RWPE2 (cell line): ENCODE data around the gene ANTXR1.

Source experiments
- ATAC-seq: fragments of 200-7000 bp; cut with Tn5 transposase; 3 replicates; pipeline ENCODE4 v1.9.1; 2021; ENCODE audit warnings: low read depth
- DNase-seq: peaks from one replicate; pipeline ENCODE4 v3.0.0-alpha.2; 2020; ENCODE audit warnings: low spot score
- H3K27ac ChIP-seq: fragments of 450-650 bp; 2 replicates; pipeline ENCODE4 v1.5.1; 2017; ENCODE audit warnings: mild to moderate bottlenecking; ENCODE audit not compliant: poor library complexity, severe bottlenecking
- H3K27me3 ChIP-seq: fragments of 250-450 bp; sonication (Bioruptor Pico); 2 replicates; pipeline ENCODE4 v1.5.1; 2021; ENCODE audit warnings: mild to moderate bottlenecking, moderate library complexity; ENCODE audit not compliant: insufficient read depth, poor library complexity, severe bottlenecking
- H3K36me3 ChIP-seq: fragments of 250-450 bp; sonication (Bioruptor Pico); 2 replicates; pipeline ENCODE4 v1.5.1; 2020; ENCODE audit warnings: low read depth, mild to moderate bottlenecking, moderate library complexity
- H3K4me1 ChIP-seq: fragments of 250-450 bp; sonication (Bioruptor Pico); 2 replicates; pipeline ENCODE4 v1.5.1; 2021; ENCODE audit warnings: mild to moderate bottlenecking, moderate library complexity; ENCODE audit not compliant: insufficient read depth, poor library complexity, severe bottlenecking
- H3K4me3 ChIP-seq: fragments of 250-450 bp; sonication (Bioruptor Pico); 2 replicates; pipeline ENCODE4 v1.5.1; 2021; ENCODE audit warnings: mild to moderate bottlenecking, moderate library complexity; ENCODE audit not compliant: severe bottlenecking
- H3K9me3 ChIP-seq: fragments of 250-450 bp; sonication (Bioruptor Pico); 2 replicates; pipeline ENCODE4 v1.5.1; 2021; ENCODE audit warnings: mild to moderate bottlenecking, moderate library complexity; ENCODE audit not compliant: severe bottlenecking
- CTCF ChIP-seq: fragments of 450-650 bp; IDR thresholded peaks from one replicate; pipeline ENCODE4 v1.5.1; 2017; ENCODE audit warnings: mild to moderate bottlenecking, moderate library complexity; ENCODE audit not compliant: poor library complexity, severe bottlenecking

The ANTXR1 gene

GRCh38 chr2:69119104-69119894, 106.3 kb downstream of the ANTXR1 start:
- no peak for DNase-seq
- no peaks in the 10 kb centered on the region; the same call in 1 of the 2 replicates for H3K36me3 ChIP-seq
- no peaks in the 10 kb centered on the region for H3K27me3 ChIP-seq
- no peak overlapping the region for H3K27ac ChIP-seq
- no peak for ATAC-seq
- TF ChIP-seq CTCF, result no peak
- H3K9me3 ChIP-seq, result no peaks in the 10 kb centered on the region
- peaks cover 16% of the 10 kb centered on the region for H3K4me1 ChIP-seq
- no peak overlapping the region for H3K4me3 ChIP-seq

DNA sequence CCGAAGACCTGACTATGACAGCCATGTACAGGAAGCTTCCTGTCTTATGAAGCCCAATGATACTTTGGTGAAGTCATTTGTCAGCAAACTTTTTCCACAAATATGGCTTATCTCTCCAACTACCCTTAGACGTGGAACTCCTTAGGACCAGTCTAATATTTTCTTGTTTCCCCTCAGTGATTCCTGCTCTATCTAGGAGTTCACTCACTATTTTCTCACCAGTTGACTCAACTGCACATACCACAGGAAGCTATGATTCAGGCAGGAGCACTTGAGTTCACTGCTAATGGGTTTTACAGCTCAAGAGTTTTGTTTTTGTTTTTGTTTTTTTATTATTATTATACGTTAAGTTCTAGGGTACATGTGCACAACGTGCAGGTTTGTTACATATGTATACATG, 109.3 kb downstream of the ANTXR1 start:
- H3K4me1 ChIP-seq, result peaks cover 16% of the 10 kb centered on the region
- H3K27me3 ChIP-seq, result no peaks in the 10 kb centered on the region
- no peak for TF ChIP-seq CTCF
- ATAC-seq, result peak; percentile 80; the same call in 2 of the 3 replicates
- no peak overlapping the region for H3K27ac ChIP-seq
- H3K9me3 ChIP-seq, result no peaks in the 10 kb centered on the region
- peaks cover 6% of the 10 kb centered on the region; the same call in 1 of the 2 replicates for H3K36me3 ChIP-seq
- no peak overlapping the region for H3K4me3 ChIP-seq
- no peak for DNase-seq

DNA sequence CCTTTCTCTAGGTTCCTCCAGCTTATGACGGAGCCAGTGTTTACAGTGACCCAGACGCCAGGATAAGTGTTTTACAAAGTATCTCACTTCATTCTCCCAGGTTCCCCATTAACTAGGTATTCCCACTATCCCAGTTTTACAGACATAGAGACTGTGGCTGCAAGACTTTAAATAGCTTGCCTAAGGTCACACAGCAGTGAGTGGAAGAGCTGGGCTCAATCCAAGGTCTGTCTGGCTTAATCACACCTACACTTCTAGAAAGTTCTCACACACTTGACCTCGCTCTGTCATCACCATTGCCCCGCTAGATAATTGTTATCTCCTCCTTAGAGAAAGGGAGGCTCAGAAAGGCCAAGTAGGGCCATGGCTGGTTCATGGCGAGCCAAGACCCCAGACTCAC, 110.2 kb downstream of the ANTXR1 start:
- no peak for ATAC-seq

GRCh38 chr2:69124343-69124742, 111.4 kb downstream of the ANTXR1 start:
- no peak for DNase-seq

More for the DNA sequence above, 110.2 kb downstream of the ANTXR1 start:
- H3K27me3 ChIP-seq, result no peaks in the 10 kb centered on the region
- H3K36me3 ChIP-seq, result peaks cover 6% of the 10 kb centered on the region; the same call in 1 of the 2 replicates
- no peak for TF ChIP-seq CTCF
- no peak overlapping the region for H3K4me3 ChIP-seq
- H3K9me3 ChIP-seq, result no peaks in the 10 kb centered on the region
- peaks cover 16% of the 10 kb centered on the region for H3K4me1 ChIP-seq
- no peak for DNase-seq
- H3K27ac ChIP-seq, result no peak overlapping the region

More at GRCh38 chr2:69124343-69124742, 111.4 kb downstream of the ANTXR1 start:
- Histone ChIP-seq H3K4me3 (no peak overlapping the region), H3K27ac (no peak overlapping the region), H3K36me3 (peaks cover 6% of the 10 kb centered on the region; the same call in 1 of the 2 replicates), H3K27me3 (no peaks in the 10 kb centered on the region), H3K9me3 (no peaks in the 10 kb centered on the region), H3K4me1 (peaks cover 16% of the 10 kb centered on the region)
- ATAC-seq, result no peak
- no peak for TF ChIP-seq CTCF
